Stimulated activated CD4-positive, alpha-beta T cell treated with anti-CD3 and anti-CD28 coated beads, Interleukin-1b, Interleukin-23, amount 100 ng/mL, for 4 hours (primary cell): ENCODE measurements around the gene SAT1.

Experiments
- DNase-seq, 2 donors: peaks; one replicate each; pipeline ENCODE4 v3.0.0-alpha.2; 2020; ENCODE audit warnings: low read depth in 2 of 2

Gene SAT1

GRCh38 chrX:23776363-23776762 is 6.6 kb upstream of the SAT1 start:
- DNase-seq: no peak

- DNase-seq: no peak
Observed at GRCh38 chrX:23779025-23779424, 3.9 kb upstream of the SAT1 start.

GRCh38 chrX:23782455-23782854 is 518 bp upstream of the SAT1 start:
- no peak for DNase-seq

- no peak for DNase-seq
Observed at GRCh38 chrX:23783589-23784469, 856 bp downstream of the SAT1 start.

- no peak for DNase-seq
Observed at GRCh38 chrX:23784470-23785331, 1.7 kb downstream of the SAT1 start.

- DNase-seq: no peak
Observed at GRCh38 chrX:23785580-23785979, 2.6 kb downstream of the SAT1 start.

GRCh38 chrX:23786268-23786815 is 3.4 kb downstream of the SAT1 start:
- DNase-seq: no peak

- DNase-seq: no peak
Observed at GRCh38 chrX:23787745-23788118, 4.8 kb downstream of the SAT1 start.

GRCh38 chrX:23788521-23788920 is 5.5 kb downstream of the SAT1 start:
- no peak for DNase-seq

- DNase-seq: no peak
Observed at GRCh38 chrX:23788946-23789345, 6.0 kb downstream of the SAT1 start.

- DNase-seq: no peak
Observed at GRCh38 chrX:23789386-23790154, 6.6 kb downstream of the SAT1 start.

- DNase-seq: no peak
Observed at GRCh38 chrX:23790155-23790497, 7.2 kb downstream of the SAT1 start.

GRCh38 chrX:23792861-23793553 is 10.0 kb downstream of the SAT1 start:
- DNase-seq: no peak

GRCh38 chrX:23795221-23795620 is 12.2 kb downstream of the SAT1 start:
- no peak for DNase-seq

- DNase-seq: no peak
Observed at GRCh38 chrX:23797371-23798128, 14.6 kb downstream of the SAT1 start.

GRCh38 chrX:23799469-23800065 is 16.6 kb downstream of the SAT1 start:
- DNase-seq: no peak

- no peak for DNase-seq
Observed at GRCh38 chrX:23802431-23802830, 19.5 kb downstream of the SAT1 start.

GRCh38 chrX:23803931-23804381 is 21.0 kb downstream of the SAT1 start:
- DNase-seq: no peak

- no peak for DNase-seq
Observed at GRCh38 chrX:23804578-23804977, 21.6 kb downstream of the SAT1 start.

GRCh38 chrX:23805389-23805788 is 22.4 kb downstream of the SAT1 start:
- DNase-seq: no peak
